ENCODE results near the gene IL17RD. TPM values are rescaled to one million over a fixed set of nuclear protein-coding genes. Genes with fewer than 3 reads are reported as not detected.

IL17RD gene
- polyA plus RNA-seq, 1 of the 3 experiments (the other 2 are of a cell fraction) = 2.4 TPM

DNA sequence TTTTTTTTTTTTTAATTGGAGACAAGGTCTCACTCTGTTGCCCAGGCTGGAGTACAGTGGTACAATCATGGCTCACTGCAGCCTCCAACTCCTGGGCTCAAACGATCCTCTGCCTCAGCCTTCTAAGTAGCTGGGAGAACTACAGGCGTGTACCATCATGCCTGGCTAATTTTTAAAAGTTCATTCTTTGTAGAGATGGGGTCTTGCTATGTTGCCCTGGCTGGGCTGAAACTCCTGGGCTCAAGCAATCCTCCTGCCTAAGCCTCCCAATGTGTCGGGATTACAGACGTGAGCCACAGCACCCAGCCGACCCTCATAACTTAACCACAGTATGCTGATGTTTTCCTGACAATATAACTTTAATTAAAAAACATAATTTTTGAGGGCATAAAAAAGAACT is 24.3 kb downstream of the IL17RD start:
- Histone ChIP-seq H3K4me2 (no peak overlapping the region), H3K79me2 (ENCODE audit: insufficient read depth) (no peaks in the 10 kb centered on the region), H3K4me3 (ENCODE audit: low read depth in 2 of 2, low read length in 1 of 2) (no peak overlapping the region), H3K36me3 (replicated peaks in 1 of 2; ENCODE audit: control insufficient read depth in 1 of 2, insufficient read depth in 2 of 2, low read length in 1 of 2) (no peaks in the 10 kb centered on the region), H3K9me3 (no peaks in the 10 kb centered on the region), H3F3A (replicated peaks; ENCODE audit: insufficient read depth) (no peaks in the 10 kb centered on the region), H2AFZ (ENCODE audit: low read depth) (no peak overlapping the region), H3K27me3 (ENCODE audit: insufficient read depth) (no peaks in the 10 kb centered on the region), H3K9ac (no peak overlapping the region), H3K27ac (ENCODE audit: low read depth in 2 of 2, low read length in 1 of 2) (peak overlapping the region in 1 of 2 experiments; percentile 95; a peak in 2 of 4 replicates), H3K4me1 (ENCODE audit: control insufficient read depth in 1 of 2, insufficient read depth in 2 of 2, low read depth in 1 of 2, low read length in 1 of 2) (peaks cover 0 to 60% of the 10 kb centered on the region in 2 experiments; a peak in 2 of 4 replicates), H4K20me1 (ENCODE audit: insufficient read depth) (no peaks in the 10 kb centered on the region), H3K9me2 (no peaks in the 10 kb centered on the region)
- no peak for TF ChIP-seq SIN3A (IDR thresholded peaks at IDR 0.05; ENCODE audit: borderline replicate concordance, low read depth, low read length)
- TF ChIP-seq RXRA (IDR thresholded peaks at IDR 0.05; ENCODE audit: borderline replicate concordance, low read depth) = no peak
- TF ChIP-seq RAD21 (IDR thresholded peaks at IDR 0.05; ENCODE audit: low read length) = no peak
- no peak for TF ChIP-seq RFX5 (IDR thresholded peaks at IDR 0.05; ENCODE audit: low read length)
- ChIA-PET CTCF (interaction anchor here (0.7 to 3.3 kb wide), 8 partner anchors 10 to 54 kb away, joined by 3 to 11 read pairs (median 6); no protein-coding TSS in a partner anchor), POLR2A (interaction anchor here (1.5 to 1.6 kb wide), 2 partner anchors 10 to 13 kb away, joined by 9 to 10 read pairs; no protein-coding TSS in a partner anchor)
- 95% methylated on average over 5 of the region's 5 CpGs for WGBS (ENCODE audit: low lambda C conversion rate)
- no peak for DNase-seq

DNA sequence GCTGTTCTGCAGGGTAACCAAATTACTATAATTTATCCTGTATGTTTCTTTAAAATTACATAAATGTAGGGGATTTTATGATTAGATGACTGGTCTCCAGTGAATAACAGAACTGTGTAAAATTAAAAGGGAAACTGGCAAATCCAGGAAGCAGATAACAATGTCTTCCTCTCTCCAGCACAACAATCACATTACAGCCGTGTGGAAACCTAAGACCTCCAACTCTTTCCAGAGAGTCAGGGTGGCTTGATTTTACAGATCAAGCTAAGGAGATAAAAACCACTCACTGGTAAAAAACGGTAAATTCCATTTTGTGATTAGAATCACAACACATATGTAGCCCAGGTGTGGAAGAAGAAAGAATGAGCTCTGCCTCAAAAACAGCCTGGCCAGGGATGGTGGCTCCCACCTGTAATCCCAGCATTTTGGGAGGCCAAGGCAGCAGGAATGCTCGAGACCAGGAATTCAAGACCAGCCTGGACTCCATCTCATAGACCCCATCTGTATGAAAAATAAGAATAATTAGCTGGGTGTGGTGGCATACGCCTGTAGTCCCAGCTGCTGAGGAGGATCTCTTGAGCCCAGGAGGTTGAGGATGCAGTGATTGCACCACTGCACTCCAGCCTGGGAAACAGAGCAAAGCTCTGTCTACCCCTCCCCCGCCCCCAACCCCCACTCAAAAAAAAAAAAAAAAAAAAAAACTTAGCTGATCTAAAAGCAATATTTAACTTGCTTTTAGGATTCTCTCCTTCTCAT is 29.0 kb downstream of the IL17RD start:
- no peaks in the 10 kb centered on the region for H3K27me3 ChIP-seq (ENCODE audit: insufficient read depth)
- H3F3A ChIP-seq (replicated peaks; ENCODE audit: insufficient read depth) = peaks cover 3% of the 10 kb centered on the region
- no peaks in the 10 kb centered on the region for H3K79me2 ChIP-seq (ENCODE audit: insufficient read depth)
- ChIA-PET POLR2A (interaction anchor here (0.5 to 1.2 kb wide), 3 partner anchors 16 to 350 kb away, joined by 3 to 4 read pairs (median 3); no protein-coding TSS in a partner anchor), CTCF (interaction anchor here (0.8 to 2.1 kb wide), 9 partner anchors 9 to 35 kb away, joined by 3 to 6 read pairs (median 4); no protein-coding TSS in a partner anchor)
- peak overlapping the region in 1 of 2 experiments; percentile 93; a peak in 2 of 4 replicates for H3K27ac ChIP-seq (ENCODE audit: low read depth in 2 of 2, low read length in 1 of 2)
- DNase-seq = no peak
- H3K4me2 ChIP-seq = no peak overlapping the region
- H3K4me3 ChIP-seq (ENCODE audit: low read depth in 2 of 2, low read length in 1 of 2) = no peak overlapping the region
- 55% methylated on average over 5 of the region's 5 CpGs for WGBS (ENCODE audit: low lambda C conversion rate)
- H2AFZ ChIP-seq (ENCODE audit: low read depth) = no peak overlapping the region
- H3K9me2 ChIP-seq = no peaks in the 10 kb centered on the region
- no peaks in the 10 kb centered on the region for H3K36me3 ChIP-seq (replicated peaks in 1 of 2; ENCODE audit: control insufficient read depth in 1 of 2, insufficient read depth in 2 of 2, low read length in 1 of 2)
- H3K9ac ChIP-seq = no peak overlapping the region
- H3K4me1 ChIP-seq (ENCODE audit: control insufficient read depth in 1 of 2, insufficient read depth in 2 of 2, low read depth in 1 of 2, low read length in 1 of 2) = peaks cover 0 to 46% of the 10 kb centered on the region in 2 experiments; a peak in 2 of 4 replicates
- no peaks in the 10 kb centered on the region for H4K20me1 ChIP-seq (ENCODE audit: insufficient read depth)
- H3K9me3 ChIP-seq = no peaks in the 10 kb centered on the region
- TF ChIP-seq RCOR1 (IDR thresholded peaks at IDR 0.05; ENCODE audit: low read length) = peak; percentile 73; the same call in 1 of the 2 replicates
- TF ChIP-seq, protein P1, sequence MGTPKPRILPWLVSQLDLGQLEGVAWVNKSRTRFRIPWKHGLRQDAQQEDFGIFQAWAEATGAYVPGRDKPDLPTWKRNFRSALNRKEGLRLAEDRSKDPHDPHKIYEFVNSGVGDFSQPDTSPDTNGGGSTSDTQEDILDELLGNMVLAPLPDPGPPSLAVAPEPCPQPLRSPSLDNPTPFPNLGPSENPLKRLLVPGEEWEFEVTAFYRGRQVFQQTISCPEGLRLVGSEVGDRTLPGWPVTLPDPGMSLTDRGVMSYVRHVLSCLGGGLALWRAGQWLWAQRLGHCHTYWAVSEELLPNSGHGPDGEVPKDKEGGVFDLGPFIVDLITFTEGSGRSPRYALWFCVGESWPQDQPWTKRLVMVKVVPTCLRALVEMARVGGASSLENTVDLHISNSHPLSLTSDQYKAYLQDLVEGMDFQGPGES (IDR thresholded peaks at IDR 0.05; ENCODE audit: low read depth, low read length) = no peak
- no peak for TF ChIP-seq NRF1 (IDR thresholded peaks at IDR 0.05; ENCODE audit: low read depth, low read length)
- TF ChIP-seq NFIC (IDR thresholded peaks at IDR 0.05; ENCODE audit: borderline replicate concordance) = no peak
- TF ChIP-seq, protein P2, sequence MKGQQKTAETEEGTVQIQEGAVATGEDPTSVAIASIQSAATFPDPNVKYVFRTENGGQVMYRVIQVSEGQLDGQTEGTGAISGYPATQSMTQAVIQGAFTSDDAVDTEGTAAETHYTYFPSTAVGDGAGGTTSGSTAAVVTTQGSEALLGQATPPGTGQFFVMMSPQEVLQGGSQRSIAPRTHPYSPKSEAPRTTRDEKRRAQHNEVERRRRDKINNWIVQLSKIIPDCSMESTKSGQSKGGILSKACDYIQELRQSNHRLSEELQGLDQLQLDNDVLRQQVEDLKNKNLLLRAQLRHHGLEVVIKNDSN (IDR thresholded peaks at IDR 0.05; ENCODE audit: borderline replicate concordance, low read depth) = no peak
- TF ChIP-seq, protein P3, sequence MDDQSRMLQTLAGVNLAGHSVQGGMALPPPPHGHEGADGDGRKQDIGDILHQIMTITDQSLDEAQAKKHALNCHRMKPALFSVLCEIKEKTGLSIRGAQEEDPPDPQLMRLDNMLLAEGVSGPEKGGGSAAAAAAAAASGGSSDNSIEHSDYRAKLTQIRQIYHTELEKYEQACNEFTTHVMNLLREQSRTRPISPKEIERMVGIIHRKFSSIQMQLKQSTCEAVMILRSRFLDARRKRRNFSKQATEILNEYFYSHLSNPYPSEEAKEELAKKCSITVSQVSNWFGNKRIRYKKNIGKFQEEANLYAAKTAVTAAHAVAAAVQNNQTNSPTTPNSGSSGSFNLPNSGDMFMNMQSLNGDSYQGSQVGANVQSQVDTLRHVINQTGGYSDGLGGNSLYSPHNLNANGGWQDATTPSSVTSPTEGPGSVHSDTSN (IDR thresholded peaks at IDR 0.05) = no peak
- TF ChIP-seq RAD21 (IDR thresholded peaks at IDR 0.05; ENCODE audit: low read length) = no peak; the same call in 1 of the 2 replicates
- TF ChIP-seq, protein P4, sequence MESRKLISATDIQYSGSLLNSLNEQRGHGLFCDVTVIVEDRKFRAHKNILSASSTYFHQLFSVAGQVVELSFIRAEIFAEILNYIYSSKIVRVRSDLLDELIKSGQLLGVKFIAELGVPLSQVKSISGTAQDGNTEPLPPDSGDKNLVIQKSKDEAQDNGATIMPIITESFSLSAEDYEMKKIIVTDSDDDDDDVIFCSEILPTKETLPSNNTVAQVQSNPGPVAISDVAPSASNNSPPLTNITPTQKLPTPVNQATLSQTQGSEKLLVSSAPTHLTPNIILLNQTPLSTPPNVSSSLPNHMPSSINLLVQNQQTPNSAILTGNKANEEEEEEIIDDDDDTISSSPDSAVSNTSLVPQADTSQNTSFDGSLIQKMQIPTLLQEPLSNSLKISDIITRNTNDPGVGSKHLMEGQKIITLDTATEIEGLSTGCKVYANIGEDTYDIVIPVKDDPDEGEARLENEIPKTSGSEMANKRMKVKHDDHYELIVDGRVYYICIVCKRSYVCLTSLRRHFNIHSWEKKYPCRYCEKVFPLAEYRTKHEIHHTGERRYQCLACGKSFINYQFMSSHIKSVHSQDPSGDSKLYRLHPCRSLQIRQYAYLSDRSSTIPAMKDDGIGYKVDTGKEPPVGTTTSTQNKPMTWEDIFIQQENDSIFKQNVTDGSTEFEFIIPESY (IDR thresholded peaks at IDR 0.05; ENCODE audit: borderline replicate concordance, low read depth) = no peak
- TF ChIP-seq ELF1 (IDR thresholded peaks at IDR 0.05) = no peak
- TF ChIP-seq, protein P5, sequence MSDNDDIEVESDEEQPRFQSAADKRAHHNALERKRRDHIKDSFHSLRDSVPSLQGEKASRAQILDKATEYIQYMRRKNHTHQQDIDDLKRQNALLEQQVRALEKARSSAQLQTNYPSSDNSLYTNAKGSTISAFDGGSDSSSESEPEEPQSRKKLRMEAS (IDR thresholded peaks at IDR 0.05; ENCODE audit: low read depth) = no peak
- TF ChIP-seq GATA2 (CRISPR knock-in tag; IDR thresholded peaks at IDR 0.05) = peak; percentile 70
- TF ChIP-seq RXRA (IDR thresholded peaks at IDR 0.05; ENCODE audit: borderline replicate concordance, low read depth) = no peak
- TF ChIP-seq JUND (IDR thresholded peaks at IDR 0.05) = no peak
- TF ChIP-seq SMC3 (IDR thresholded peaks at IDR 0.05; ENCODE audit: low read depth, low read length) = no peak
- TF ChIP-seq GABPA (IDR thresholded peaks at IDR 0.05; ENCODE audit: low read depth) = no peak
- TF ChIP-seq TCF12 (IDR thresholded peaks at IDR 0.05) = peak; percentile 11; the same call in 1 of the 2 replicates
- peak; percentile 22; the same call in 1 of the 2 replicates for TF ChIP-seq FOXJ3 (CRISPR knock-in tag; IDR thresholded peaks at IDR 0.05)
- no peak for TF ChIP-seq MXI1 (IDR thresholded peaks at IDR 0.05; ENCODE audit: low read depth, low read length)
- no peak for TF ChIP-seq FOSL2 (IDR thresholded peaks at IDR 0.05; ENCODE audit: borderline replicate concordance, low read depth)
- TF ChIP-seq CHD2 (IDR thresholded peaks at IDR 0.05; ENCODE audit: low read length, partially characterized antibody) = no peak
- TF ChIP-seq MEF2A (IDR thresholded peaks at IDR 0.05; ENCODE audit: borderline replicate concordance, low read depth) = no peak

All from SK-N-SH (cell line).